Stimulated activated naive CD8-positive, alpha-beta T cell treated with anti-CD3 and anti-CD28 coated beads, Interleukin-15, Interleukin-2, amounts not matched to agents 100 U/mL and 50 U/mL, for 24 hours (primary cell): Measurements from ENCODE around the gene ZCCHC7.
A peak's percentile ranks its signal among the peaks of the same experiment; 100 is the strongest.
"Not testable (repeated sequence)": the region's sequence is repeated elsewhere in the genome, so short reads cannot be mapped to it uniquely, and the experiment has no call there.

Experiments
- ATAC-seq: fragments of 150-1000 bp; cut with Tn5 transposase; one replicate; pipeline ENCODE4 v1.10.0; 2021
- DNase-seq: peaks from one replicate; pipeline ENCODE4 v3.0.0; 2021

The ZCCHC7 gene

GRCh38 chr9:37174247-37174646 lies 53.9 kb downstream of the ZCCHC7 start:
- no peak for DNase-seq
- ATAC-seq: no peak

GRCh38 chr9:37178742-37179141 lies 58.4 kb downstream of the ZCCHC7 start:
- ATAC-seq (no peak), DNase-seq (no peak)

GRCh38 chr9:37179576-37179975 lies 59.2 kb downstream of the ZCCHC7 start:
- DNase-seq (no peak), ATAC-seq (no peak)

DNA sequence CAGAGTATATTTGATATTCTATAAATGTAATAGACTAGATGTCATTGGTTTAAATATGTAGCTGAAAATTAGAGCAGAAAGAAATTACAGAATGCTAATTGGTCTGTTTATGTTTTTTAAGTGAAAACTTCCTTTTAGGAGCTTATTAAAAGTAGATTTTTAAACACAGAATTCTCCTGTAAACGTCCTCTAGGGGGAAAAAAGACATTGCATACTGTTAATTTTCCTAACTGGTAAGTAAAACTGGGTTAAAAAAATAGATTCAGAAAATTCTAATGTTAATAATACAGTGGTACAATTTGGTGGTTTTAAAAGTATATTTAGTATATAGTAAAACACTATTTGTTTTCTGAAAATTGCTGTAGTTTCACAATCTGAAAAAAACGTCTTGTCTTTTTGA lies 59.8 kb downstream of the ZCCHC7 start:
- no peak for ATAC-seq
- DNase-seq: no peak

GRCh38 chr9:37182718-37183117 lies 62.3 kb downstream of the ZCCHC7 start:
- ATAC-seq (no peak), DNase-seq (no peak)

DNA sequence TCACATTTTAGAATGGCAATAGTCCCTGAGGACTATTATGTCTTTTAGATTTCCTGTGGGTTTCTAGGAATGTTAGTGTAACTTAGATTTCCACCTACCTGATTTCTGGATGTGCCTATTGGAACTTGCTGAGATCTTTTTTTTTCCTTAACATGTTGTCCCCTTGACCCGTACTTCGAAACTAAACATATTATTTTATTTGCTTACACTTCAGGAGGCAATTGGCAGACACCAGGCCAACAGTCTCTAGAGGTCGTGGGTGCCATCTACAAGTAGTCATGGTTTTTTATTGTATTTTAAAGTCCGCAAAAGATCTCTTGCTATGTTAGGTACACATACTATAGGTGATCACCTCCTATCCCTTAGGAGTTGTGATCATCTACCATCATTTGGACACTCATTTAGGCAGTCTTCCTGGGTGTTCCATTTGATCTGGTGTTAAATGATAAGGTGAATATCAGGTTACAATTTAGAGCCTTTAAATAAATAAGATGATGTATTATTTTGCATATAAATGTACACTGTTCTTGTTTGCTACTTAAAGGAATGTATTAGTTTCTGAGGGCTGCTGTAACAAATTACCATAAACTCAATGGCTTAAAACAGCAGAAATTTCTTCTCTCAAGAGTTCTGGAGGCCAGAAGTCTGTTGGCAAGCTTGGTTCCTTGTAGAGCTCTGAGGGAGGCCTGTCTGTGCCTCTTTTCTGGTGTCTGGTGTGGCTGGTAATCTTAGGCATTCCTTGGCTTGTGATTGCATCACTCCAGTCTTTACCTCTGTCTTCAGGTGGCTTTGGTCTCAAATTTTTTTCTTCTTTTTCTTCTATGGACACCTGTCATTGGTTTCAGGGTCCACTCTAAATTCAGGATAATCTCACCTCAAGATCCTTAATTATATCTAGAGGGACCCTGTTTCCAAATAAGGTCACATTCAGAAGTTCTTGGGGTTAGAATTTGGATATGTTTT lies 64.8 kb downstream of the ZCCHC7 start:
- no peak for ATAC-seq
- DNase-seq: no peak

GRCh38 chr9:37187292-37187691 lies 66.9 kb downstream of the ZCCHC7 start:
- DNase-seq (peak; percentile 29), ATAC-seq (peak; percentile 50)

- peak; percentile 82 for ATAC-seq
- peak; percentile 11 for DNase-seq
Observed at GRCh38 chr9:37187713-37188439, 67.5 kb downstream of the ZCCHC7 start.

- not testable (repeated sequence) for DNase-seq, ATAC-seq
Observed at GRCh38 chr9:37190739-37191138, 70.4 kb downstream of the ZCCHC7 start.

GRCh38 chr9:37191403-37192089 lies 71.2 kb downstream of the ZCCHC7 start:
- ATAC-seq: no peak
- DNase-seq: no peak

GRCh38 chr9:37192803-37193202 lies 72.4 kb downstream of the ZCCHC7 start:
- ATAC-seq (no peak), DNase-seq (no peak)

DNA sequence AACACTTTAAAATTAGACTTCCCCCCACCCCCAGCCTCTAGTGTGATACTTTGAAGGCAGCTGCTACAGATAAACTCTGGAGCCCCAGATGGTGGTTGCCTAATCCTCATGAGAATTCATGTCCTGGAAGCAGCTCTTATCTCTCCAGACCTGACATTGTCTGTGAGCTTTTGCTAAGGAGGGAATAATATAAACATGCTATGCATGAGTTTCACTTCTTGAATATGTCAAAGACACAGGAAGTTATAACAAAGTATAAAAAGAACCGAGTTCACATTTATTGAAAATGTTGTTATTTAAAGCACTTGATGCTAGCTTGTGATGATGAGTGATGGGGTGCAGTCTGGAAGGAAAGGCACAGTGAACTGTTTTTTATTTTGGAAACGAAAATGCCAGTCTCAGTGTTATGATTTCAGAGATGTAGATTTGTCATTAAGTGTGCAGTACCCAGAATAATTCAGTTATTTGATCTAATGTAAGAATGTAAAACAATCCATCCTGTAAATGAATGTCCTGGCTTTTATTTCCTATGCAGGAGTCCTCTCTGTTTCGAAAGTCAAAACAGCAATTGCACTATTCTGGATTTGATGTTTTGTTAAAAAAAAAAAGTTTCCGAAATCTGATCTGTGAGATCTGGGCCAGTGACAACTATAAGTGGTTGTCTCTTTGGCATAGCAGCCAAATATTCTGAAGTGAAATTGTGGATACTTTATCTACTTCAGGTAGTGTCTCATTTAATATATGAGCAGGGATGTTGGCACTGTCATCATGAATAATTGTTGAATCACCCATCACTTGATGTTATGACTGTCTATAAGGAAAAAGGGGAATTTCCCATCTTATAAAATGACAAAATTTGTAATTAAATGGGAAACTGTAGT lies 77.0 kb downstream of the ZCCHC7 start:
- no peak for DNase-seq
- peak; percentile 80 for ATAC-seq

DNA sequence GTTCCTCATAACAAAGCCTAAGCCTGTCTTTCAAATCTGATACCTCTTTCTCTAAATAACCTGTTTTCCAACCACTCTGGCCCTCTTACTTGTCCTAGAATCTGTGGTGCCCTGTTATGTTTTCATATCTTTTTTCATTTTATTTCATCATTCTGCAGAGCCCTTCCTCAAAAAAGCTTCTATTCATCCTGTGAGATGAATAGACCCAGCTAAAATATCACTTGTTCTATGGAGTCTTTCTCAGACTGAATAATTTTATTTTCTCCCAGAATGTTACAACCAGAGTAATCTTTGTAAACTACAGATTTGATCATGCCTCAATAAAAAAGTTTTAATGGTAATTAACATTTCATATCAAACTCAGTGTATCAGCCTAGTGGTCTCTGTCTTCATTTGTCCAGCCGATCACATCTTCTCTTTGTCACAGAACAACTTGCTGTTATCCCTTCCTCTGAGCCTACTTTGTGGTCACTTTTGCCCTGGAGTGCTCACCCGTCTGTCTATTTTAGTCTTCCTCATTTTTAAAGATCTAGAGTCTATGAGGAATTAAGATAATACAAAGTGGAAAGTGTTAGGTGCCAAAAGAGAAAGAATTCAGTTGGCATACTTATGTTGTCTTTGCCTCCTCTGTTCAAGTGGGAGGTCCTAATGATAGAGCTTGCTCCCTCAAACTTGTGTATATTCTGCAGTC lies 77.8 kb downstream of the ZCCHC7 start:
- ATAC-seq (no peak), DNase-seq (no peak)

- ATAC-seq (no peak), DNase-seq (no peak)
Observed at GRCh38 chr9:37198831-37199230, 78.5 kb downstream of the ZCCHC7 start.

GRCh38 chr9:37200433-37201005 lies 80.1 kb downstream of the ZCCHC7 start:
- peak; percentile 51 for ATAC-seq
- no peak for DNase-seq

DNA sequence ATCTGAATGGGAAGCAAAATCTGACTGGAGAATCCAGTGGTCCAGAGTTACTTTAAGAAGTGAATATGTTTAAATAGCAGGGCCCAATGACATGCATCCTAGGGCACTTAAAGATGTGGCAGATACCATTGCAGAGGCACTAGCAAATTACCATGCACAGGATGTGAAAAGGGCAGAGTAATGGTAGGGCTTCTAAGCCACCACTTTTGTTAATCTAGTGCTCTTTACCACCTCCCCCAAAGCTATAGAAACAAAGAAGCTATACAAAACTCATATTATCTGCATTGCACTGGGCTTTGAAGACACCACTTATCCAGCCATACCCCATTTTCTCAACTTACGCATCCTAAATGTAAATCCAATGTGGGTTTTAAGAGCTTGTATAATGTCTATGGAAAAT lies 81.2 kb downstream of the ZCCHC7 start:
- ATAC-seq: no peak
- no peak for DNase-seq

DNA sequence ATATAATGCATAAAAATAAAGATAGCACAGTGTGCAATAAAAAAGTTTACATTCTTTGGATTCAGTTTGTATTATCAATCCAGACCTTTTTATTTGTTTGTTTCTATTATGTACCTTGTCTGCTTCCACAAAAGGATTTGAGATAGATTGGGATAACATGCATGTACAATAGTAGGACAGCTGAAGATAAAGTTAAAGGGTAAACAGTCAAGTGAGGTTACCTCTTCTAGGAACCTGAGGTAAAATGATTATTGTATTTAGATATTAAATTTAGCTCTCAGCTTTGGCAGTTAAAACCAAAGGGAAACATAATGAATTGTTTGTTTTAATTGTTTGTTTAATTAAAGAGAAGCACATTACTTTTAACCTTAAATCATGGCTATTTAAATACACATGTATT lies 81.7 kb downstream of the ZCCHC7 start:
- ATAC-seq (no peak), DNase-seq (no peak)

DNA sequence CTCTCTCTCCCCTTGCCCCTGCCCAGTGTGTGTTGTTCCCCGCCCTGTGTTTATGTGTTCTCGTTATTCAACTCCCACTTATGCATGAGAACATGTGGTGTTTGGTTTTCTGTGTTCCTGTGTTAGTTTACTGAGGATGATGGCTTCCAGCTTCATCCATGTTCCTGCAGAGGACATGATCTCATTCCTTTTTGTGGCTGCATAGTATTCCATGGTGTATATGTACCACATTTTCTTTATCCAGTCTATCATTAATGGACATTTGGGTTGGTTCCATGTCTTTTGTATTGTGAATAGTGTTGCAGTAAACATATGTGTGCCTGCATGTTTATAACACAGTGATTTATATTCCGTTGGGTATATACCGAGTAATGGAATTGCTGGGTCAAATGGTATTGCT lies 83.1 kb downstream of the ZCCHC7 start:
- not testable (repeated sequence) for DNase-seq, ATAC-seq

DNA sequence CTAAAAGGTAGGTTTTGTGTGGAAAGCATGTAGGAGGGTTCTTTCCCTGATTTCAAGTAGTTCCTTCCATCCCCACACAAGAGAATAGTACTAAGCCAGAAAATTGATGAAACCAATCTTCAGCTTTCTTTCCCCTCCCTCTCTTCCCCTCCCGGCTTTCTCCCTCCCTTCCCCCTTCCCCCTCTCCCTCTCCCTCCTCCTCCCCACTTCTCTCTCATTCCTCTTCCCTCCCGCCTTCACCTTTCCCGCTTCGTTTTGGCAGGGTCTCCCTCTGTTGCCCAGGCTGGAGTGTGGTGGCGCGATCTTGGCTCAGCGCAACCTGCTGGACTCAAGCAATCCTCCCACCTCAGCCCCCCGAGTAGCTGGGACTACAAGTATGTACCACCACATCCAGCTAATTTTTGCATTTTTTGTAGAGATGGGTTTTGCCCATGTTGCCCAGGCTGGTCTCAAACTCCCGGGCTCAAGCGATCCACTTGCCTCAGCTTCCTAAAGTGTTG lies 85.8 kb downstream of the ZCCHC7 start:
- DNase-seq (no peak), ATAC-seq (no peak)
